ENCODE measurements around the gene NMBR.
"Not testable (repeated sequence)": the region's sequence is repeated elsewhere in the genome, so short reads cannot be mapped to it uniquely, and the experiment has no call there.

Gene NMBR

GRCh38 chr6:142058551-142059290, 88.2 kb downstream of the NMBR start:
- no peak for DNase-seq (ENCODE audit: low spot score)

- DNase-seq (ENCODE audit: low spot score) = no peak
Observed at GRCh38 chr6:142055219-142055618, 91.7 kb downstream of the NMBR start.

GRCh38 chr6:142051404-142051803, 95.5 kb downstream of the NMBR start:
- DNase-seq (ENCODE audit: low spot score) = no peak

- no peak for DNase-seq (ENCODE audit: low spot score)
Observed at GRCh38 chr6:142048593-142048980, 98.3 kb downstream of the NMBR start.

GRCh38 chr6:142047934-142048592, 98.9 kb downstream of the NMBR start:
- DNase-seq (ENCODE audit: low spot score) = no peak

- peak; percentile 12 for DNase-seq (ENCODE audit: low spot score)
Observed at GRCh38 chr6:142045380-142046278, 101.3 kb downstream of the NMBR start.

- DNase-seq (ENCODE audit: low spot score) = no peak
Observed at GRCh38 chr6:142035890-142036289, 111.0 kb downstream of the NMBR start.

- DNase-seq (ENCODE audit: low spot score) = no peak
Observed at GRCh38 chr6:142031035-142031434, 115.9 kb downstream of the NMBR start.

GRCh38 chr6:142030115-142030619, 116.8 kb downstream of the NMBR start:
- no peak for DNase-seq (ENCODE audit: low spot score)

- no peak for DNase-seq (ENCODE audit: low spot score)
Observed at GRCh38 chr6:142028527-142028926, 118.4 kb downstream of the NMBR start.

GRCh38 chr6:142027804-142028203, 119.1 kb downstream of the NMBR start:
- DNase-seq (ENCODE audit: low spot score) = not testable (repeated sequence)

- no peak for DNase-seq (ENCODE audit: low spot score)
Observed at GRCh38 chr6:142027074-142027473, 119.8 kb downstream of the NMBR start.

- DNase-seq (ENCODE audit: low spot score) = no peak
Observed at GRCh38 chr6:142026471-142026870, 120.5 kb downstream of the NMBR start.

Data from AG08396 (cell line).